C1 segment of cervical spinal cord (tissue), 14 donors: ENCODE data around the gene MACROD2.

Experiments used
- DNase-seq, 14 donors: peaks; one replicate each; lab custom pipeline; 2025; lab: John Stamatoyannopoulos, UW

Gene MACROD2

GRCh38 chr20:15706719-15707118 is 1711.4 kb downstream of the MACROD2 start:
- DNase-seq = no peak

GRCh38 chr20:15708984-15709598 is 1713.8 kb downstream of the MACROD2 start:
- peak in 6 of 14 donors; percentile 1 to 43 (median 8) for DNase-seq

- DNase-seq = no peak
These were observed 1715.3 kb downstream of the MACROD2 start for GRCh38 chr20:15710636-15711035.

- DNase-seq = no peak
These were observed 1715.9 kb downstream of the MACROD2 start for GRCh38 chr20:15711177-15711576.

- no peak for DNase-seq
These were observed 1720.9 kb downstream of the MACROD2 start for GRCh38 chr20:15716256-15716655.

GRCh38 chr20:15726416-15726815 is 1731.1 kb downstream of the MACROD2 start:
- DNase-seq = no peak

GRCh38 chr20:15734052-15734451 is 1738.7 kb downstream of the MACROD2 start:
- DNase-seq = no peak

- DNase-seq = no peak
These were observed 1743.7 kb downstream of the MACROD2 start for GRCh38 chr20:15739035-15739434.

GRCh38 chr20:15740046-15740775 is 1744.9 kb downstream of the MACROD2 start:
- DNase-seq = no peak

- no peak for DNase-seq
These were observed 1746.8 kb downstream of the MACROD2 start for GRCh38 chr20:15742087-15742486.

- no peak for DNase-seq
These were observed 1747.3 kb downstream of the MACROD2 start for GRCh38 chr20:15742627-15743026.

GRCh38 chr20:15756002-15756753 is 1760.9 kb downstream of the MACROD2 start:
- peak in 2 of 14 donors; percentile 3 to 14 for DNase-seq

GRCh38 chr20:15756754-15757115 is 1761.4 kb downstream of the MACROD2 start:
- DNase-seq = no peak

- DNase-seq = peak in 2 of 14 donors; percentile 4 to 50
These were observed 1764.3 kb downstream of the MACROD2 start for GRCh38 chr20:15759594-15759993.

GRCh38 chr20:15760001-15760621 is 1764.8 kb downstream of the MACROD2 start:
- DNase-seq = peak in 2 of 14 donors; percentile 14 to 54

GRCh38 chr20:15763366-15763765 is 1768.0 kb downstream of the MACROD2 start:
- DNase-seq = no peak

- no peak for DNase-seq
These were observed 1772.3 kb downstream of the MACROD2 start for GRCh38 chr20:15767586-15767985.

- no peak for DNase-seq
These were observed 1772.9 kb downstream of the MACROD2 start for GRCh38 chr20:15767999-15768741.

GRCh38 chr20:15772826-15773225 is 1777.5 kb downstream of the MACROD2 start:
- DNase-seq = no peak

- no peak for DNase-seq
These were observed 1779.6 kb downstream of the MACROD2 start for GRCh38 chr20:15774926-15775325.

GRCh38 chr20:15776770-15777466 is 1781.6 kb downstream of the MACROD2 start:
- no peak for DNase-seq
